Measurements from ENCODE around the gene NUDT17.
A peak's percentile ranks its signal among the peaks of the same experiment; 100 is the strongest.

Gene NUDT17

DNA sequence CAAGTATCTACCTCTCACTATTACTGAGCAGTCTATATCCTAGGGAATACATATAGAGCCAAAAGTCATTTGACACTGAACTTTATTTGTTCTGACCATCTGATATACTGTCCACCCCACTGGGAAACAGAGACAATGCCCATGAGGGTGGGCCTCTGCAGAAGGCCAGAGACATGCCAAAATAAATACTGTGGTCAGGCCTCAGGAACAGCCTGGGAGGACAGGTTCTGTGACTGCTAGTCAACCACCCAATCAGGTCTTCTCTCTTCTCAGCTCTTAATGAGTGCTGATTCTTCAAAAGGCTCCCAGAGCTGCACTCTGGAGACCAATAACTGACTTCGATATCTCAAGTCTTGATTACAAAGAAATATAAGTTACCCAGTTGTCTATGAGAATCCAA lies 45.7 kb downstream of the NUDT17 start:
- no peak for DNase-seq (ENCODE audit: low read depth in 2 of 2)

DNA sequence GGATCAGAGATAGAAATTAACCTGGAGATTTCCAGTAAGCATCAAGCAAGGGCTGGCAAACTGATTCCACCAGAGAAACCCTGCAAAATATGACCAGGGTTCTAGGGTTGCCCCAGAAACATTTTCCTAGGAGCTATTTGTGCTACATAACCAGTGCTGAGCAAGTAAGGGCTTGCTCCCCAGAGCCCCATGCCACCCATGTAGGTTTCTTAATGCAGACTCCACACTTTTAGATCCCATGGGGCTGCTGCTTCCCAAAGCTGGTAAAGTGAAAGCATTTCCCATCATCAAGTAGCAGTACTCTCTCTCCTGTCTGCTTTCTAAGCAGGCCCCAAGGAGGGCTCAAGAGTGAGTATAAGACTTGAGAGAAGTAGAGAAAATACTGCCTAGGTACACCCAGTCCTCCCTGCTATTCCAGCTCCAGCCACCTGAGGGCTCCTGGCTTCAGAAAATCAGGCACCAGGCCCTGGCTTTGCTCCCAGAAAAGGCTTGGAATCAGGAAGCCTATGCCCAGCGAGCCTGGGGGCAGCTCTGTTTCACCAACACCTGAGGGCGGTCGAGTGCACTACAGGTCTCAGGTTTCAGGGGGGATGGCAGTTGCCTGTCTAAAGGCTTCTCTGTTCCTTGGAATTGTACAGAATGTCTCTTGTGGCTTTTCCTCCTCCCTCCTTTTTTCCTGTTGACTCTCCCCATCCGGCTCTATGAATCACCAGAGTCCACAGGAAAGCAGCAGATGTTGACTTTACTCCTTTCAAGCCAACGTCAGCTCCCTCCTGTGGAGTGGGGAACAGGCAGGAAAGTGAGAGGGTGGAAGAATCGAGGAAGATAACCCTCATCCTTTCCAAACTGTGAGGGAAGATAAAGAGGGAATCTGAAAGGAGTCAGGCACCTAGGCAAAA lies 46.4 kb downstream of the NUDT17 start:
- DNase-seq (ENCODE audit: low read depth in 2 of 2) = peak; percentile 14 to 52

DNA sequence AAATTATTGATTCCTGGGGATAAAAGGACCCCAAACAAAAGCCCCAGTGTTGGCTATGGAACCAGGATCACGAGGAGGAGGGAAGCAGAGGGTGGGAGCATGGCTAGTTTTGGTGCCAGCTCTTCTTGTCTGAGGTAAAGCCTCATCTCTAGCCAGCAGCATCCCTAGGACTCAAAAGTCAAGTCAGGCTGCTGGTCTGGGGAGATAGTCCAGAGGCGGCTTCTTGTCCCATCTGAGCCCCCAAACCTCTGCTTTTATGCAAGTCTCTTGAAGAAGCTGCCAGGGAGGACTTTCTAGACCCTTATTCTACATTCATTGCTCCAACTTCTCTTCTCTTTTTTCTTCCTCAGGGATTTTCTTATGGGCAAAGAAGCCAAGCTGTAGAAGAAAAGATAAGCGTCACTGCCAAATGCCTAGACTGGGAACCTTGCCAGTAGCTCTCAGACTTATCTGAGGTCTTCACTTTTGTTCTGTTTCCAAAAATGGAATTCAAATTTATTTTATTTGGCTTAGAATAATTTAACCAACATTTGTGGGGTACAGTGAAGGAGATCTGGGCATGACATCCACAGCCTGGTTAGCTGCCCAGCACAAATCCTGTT lies 47.2 kb downstream of the NUDT17 start:
- no peak for DNase-seq (ENCODE audit: low read depth in 2 of 2)

DNA sequence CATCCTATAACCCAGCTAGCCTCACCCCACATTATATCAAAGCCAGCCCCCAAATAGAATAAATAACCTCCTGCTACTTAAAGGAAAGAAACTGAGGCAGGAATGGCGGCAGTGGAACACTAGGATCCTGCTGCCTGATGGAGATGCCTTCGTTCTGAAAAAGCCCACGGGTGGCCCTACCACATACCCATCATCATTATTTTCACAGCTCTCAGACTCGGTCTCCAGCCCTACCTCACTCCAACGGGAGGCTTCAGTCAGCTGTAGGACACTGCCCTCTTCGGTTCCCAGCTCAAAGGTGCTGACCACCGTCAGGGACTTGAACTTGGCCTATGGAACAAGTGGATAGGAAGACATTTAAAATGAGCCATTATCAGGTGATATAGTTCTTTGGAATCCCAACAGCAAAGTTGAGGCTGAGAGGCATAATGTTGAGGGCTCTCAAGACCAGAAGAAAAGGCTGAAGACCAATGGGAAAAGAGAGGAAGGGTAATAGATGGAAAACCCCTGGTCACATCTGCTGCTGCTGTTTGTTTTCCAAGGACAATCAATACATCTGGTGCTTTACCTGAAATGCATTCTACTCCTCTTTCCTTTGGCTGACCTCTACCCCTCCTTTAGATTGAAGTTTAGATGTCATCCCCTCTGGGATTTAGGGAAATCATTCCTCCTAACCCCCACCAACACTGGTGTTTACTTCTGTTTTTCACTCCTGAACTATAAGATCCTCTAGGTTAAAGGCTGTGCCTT lies 48.1 kb downstream of the NUDT17 start:
- no peak for DNase-seq (ENCODE audit: low read depth in 2 of 2)

DNA sequence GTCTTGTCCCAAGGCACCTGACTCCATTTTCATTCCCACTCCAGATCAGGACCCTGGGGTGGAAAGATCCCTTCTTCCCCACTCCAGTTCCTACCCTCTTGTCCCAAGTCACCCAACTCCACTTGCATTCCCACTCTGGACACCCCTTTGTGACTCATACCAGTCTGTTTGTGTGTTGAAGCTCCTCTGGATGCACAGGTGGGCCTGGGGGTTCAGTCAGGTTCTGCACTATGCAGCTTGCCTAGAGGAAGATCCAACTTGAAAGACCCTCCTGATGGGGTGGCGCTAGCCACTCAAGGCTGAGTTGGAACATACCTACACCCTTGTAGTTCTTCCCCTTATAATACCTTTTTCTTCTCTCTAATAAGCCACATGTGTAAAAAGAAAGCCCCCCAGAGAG lies 50.0 kb downstream of the NUDT17 start:
- DNase-seq (ENCODE audit: low read depth in 2 of 2) = no peak

DNA sequence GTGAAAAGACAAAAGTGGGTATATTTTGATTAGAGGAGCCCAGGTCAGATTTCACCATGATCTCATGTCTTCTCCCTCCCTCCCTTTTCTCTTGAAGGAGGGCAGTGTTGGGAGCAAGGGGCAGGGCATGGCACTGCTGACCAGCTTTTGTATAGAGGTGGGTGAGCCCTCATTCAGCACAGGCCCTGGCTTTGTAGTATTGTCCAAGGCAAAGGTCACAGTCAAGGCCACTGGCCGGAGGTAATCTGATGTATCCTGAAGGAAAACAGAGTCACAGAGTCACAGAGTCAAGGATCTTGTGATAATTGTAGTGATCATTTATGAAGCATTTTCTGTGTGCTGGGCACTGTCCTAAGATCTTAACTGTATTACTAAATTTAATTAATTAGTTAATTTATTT lies 52.5 kb downstream of the NUDT17 start:
- DNase-seq (ENCODE audit: low read depth in 2 of 2) = no peak
